HL-60 (cell line): Measurements from ENCODE around the gene TM9SF1.

Experiments
- DNase-seq, 2 experiments: peaks; one replicate each; pipeline ENCODE4 v3.0.0-alpha.2; 2010 to 2020; ENCODE audit warnings: low read depth in 1 of 2, low spot score in 1 of 2
- H3K27ac ChIP-seq: fragments of 250-450 bp; sonication (Bioruptor Pico); replicated peaks from 2 replicates; pipeline ENCODE4 v1.5.1; 2020; ENCODE audit warnings: mild to moderate bottlenecking, moderate library complexity
- H3K27me3 ChIP-seq: fragments of 250-450 bp; sonication (Bioruptor Pico); 2 replicates; pipeline ENCODE4 v1.5.1; 2021; ENCODE audit warnings: mild to moderate bottlenecking, moderate library complexity; ENCODE audit not compliant: insufficient read depth, poor library complexity, severe bottlenecking
- H3K4me3 ChIP-seq: replicated peaks from 2 replicates; pipeline ENCODE4 v1.5.1; 2011; ENCODE audit warnings: mild to moderate bottlenecking, control low read depth, low read length; ENCODE audit not compliant: insufficient read depth
- GABPA ChIP-seq: IDR thresholded peaks from 2 replicates; pipeline ENCODE4 v1.6.1; 2012; ENCODE audit warnings: low read depth
- POLR2AphosphoS5 ChIP-seq: IDR thresholded peaks from 2 replicates; pipeline ENCODE4 v1.6.1; 2012; ENCODE audit warnings: low read depth
- SPI1 ChIP-seq: IDR thresholded peaks from 2 replicates; pipeline ENCODE4 v1.6.1; 2012; ENCODE audit warnings: low read depth, mild to moderate bottlenecking, borderline replicate concordance
- TF ChIP-seq, protein P1 (sequence below): IDR thresholded peaks from 2 replicates; pipeline ENCODE4 v1.6.1; 2012; ENCODE audit warnings: low read depth; ENCODE audit not compliant: insufficient replicate concordance
- TF ChIP-seq, protein P2 (sequence below): IDR thresholded peaks from one replicate; pipeline ENCODE4 v1.5.1; 2011; ENCODE audit warnings: low read length, control low read depth, inconsistent platforms; ENCODE audit not compliant: insufficient read depth

Gene TM9SF1

DNA sequence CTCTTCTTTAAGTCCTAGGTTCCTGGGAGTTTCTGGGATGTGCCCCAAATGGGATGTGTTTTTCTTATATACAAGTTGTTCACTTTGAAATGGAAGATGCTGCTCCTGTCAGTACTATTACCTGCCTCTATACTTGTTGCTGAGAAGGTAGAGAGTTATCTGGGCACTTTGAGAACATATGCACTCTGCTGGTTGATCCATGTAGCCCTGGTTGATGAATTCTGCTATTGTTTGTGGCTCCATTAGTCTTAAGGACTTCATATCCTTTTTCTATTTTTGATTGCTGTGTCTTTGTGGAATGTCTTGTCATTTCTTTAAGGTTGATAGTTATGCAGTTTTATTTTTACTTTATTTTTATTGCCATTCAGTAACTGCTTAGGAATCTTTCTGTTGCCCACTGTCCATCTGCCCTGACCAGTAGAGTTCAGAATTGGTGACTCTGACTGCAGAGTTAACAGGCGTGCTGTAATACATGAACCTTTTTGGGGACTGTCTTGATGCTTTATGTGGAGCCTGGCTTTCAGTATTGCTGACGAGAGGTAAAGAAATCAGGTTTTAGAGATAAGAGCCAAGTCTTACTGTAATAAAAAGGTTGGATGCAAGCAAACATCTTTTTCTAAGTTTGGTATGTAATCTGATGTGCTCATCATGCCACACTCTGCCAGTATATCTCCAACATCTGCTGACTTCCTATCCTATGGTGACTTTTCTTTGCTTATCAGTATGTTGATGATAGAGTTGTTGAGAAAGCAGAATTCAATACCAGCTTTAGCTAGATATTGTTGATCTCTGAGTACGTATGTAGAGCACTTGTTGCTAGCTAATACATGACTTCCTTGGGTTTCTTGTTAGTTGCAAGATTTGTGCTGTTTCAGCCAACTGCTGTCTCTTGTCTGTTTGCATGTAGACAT lies 39.1 kb upstream of the TM9SF1 start:
- no peak overlapping the region for H3K4me3 ChIP-seq

DNA sequence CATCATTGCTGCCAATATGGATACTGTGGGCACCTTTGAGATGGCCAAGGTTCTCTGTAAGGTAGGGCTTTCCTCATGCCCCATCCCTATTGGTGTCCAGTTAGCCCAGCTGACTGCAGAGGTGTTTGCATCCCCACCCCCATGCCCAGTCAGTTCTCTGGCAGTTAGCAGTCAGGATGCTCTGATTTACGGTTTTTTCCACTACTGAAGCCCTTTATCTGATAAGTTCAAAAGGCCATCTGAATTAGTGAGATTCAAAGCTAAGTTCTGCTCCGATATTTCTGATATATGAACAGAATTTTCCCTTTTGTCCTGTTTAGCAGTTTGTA lies 38.3 kb upstream of the TM9SF1 start:
- no peaks in the 10 kb centered on the region for H3K27me3 ChIP-seq
- DNase-seq, result no peak
- H3K4me3 ChIP-seq, result peak overlapping the region; percentile 82
- TF ChIP-seq GABPA (no peak), POLR2AphosphoS5 (no peak), SPI1 (no peak)
- TF ChIP-seq, protein P1, sequence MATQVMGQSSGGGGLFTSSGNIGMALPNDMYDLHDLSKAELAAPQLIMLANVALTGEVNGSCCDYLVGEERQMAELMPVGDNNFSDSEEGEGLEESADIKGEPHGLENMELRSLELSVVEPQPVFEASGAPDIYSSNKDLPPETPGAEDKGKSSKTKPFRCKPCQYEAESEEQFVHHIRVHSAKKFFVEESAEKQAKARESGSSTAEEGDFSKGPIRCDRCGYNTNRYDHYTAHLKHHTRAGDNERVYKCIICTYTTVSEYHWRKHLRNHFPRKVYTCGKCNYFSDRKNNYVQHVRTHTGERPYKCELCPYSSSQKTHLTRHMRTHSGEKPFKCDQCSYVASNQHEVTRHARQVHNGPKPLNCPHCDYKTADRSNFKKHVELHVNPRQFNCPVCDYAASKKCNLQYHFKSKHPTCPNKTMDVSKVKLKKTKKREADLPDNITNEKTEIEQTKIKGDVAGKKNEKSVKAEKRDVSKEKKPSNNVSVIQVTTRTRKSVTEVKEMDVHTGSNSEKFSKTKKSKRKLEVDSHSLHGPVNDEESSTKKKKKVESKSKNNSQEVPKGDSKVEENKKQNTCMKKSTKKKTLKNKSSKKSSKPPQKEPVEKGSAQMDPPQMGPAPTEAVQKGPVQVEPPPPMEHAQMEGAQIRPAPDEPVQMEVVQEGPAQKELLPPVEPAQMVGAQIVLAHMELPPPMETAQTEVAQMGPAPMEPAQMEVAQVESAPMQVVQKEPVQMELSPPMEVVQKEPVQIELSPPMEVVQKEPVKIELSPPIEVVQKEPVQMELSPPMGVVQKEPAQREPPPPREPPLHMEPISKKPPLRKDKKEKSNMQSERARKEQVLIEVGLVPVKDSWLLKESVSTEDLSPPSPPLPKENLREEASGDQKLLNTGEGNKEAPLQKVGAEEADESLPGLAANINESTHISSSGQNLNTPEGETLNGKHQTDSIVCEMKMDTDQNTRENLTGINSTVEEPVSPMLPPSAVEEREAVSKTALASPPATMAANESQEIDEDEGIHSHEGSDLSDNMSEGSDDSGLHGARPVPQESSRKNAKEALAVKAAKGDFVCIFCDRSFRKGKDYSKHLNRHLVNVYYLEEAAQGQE, result no peak
- TF ChIP-seq, protein P2, sequence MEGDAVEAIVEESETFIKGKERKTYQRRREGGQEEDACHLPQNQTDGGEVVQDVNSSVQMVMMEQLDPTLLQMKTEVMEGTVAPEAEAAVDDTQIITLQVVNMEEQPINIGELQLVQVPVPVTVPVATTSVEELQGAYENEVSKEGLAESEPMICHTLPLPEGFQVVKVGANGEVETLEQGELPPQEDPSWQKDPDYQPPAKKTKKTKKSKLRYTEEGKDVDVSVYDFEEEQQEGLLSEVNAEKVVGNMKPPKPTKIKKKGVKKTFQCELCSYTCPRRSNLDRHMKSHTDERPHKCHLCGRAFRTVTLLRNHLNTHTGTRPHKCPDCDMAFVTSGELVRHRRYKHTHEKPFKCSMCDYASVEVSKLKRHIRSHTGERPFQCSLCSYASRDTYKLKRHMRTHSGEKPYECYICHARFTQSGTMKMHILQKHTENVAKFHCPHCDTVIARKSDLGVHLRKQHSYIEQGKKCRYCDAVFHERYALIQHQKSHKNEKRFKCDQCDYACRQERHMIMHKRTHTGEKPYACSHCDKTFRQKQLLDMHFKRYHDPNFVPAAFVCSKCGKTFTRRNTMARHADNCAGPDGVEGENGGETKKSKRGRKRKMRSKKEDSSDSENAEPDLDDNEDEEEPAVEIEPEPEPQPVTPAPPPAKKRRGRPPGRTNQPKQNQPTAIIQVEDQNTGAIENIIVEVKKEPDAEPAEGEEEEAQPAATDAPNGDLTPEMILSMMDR, result no peak
- peak overlapping the region; percentile 83 for H3K27ac ChIP-seq

More for the DNA sequence above, 39.1 kb upstream of the TM9SF1 start:
- DNase-seq, result no peak
- Histone ChIP-seq H3K27me3 (no peaks in the 10 kb centered on the region), H3K27ac (no peak overlapping the region)
- TF ChIP-seq GABPA (no peak), POLR2AphosphoS5 (no peak), SPI1 (no peak)
- TF ChIP-seq, protein P1, result no peak
- TF ChIP-seq, protein P2, result no peak

DNA sequence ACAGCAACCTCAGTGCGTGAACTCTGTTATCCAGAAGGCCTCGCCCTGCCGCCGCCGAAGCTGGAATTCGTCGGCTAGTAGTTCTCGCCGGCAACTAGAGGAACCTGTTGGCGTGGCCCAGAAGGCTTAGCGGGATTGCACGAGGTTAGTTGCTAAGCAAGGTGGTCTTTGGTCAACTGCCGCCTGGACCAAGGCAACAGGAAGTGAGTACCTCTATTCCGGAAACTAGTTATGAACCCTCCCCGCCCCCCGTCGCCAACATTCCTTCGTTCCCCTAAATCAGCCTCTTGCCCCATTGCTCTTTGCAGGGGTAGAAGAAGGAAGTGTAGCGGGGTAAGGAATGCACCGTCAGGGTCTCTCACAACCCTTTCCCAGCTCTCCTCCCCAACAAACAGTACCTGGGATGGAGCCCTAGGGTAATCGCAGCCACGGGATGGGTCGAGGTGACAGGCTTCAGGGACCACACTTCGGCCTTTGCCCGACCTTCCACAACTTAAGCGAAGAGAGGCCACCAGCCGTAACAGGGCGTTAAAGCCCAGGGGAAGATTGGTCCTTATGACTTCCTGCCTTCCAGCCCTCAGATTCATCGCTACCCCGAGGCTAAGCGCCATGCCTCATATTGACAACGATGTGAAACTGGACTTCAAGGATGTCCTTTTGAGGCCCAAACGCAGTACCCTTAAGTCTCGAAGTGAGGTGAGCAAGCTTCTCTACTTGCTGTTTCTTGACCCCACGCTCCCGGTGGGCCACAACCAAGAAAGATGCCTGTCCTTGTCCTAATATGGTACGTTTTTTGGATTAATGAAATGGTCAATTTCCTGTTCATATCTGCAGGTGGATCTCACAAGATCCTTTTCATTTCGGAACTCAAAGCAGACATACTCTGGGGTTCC lies 37.6 kb upstream of the TM9SF1 start, which contains the start of gene GMPR2:
Gene GMPR2 (plus strand): TSS at position 285 of the 893 bp plus-strand sequence. CDS start 325 bp downstream, at position 610.
- no peak for DNase-seq
- TF ChIP-seq GABPA (peak; percentile 81), POLR2AphosphoS5 (peak; percentile 84), SPI1 (peak; percentile 61; the same call in 1 of the 2 replicates)
- TF ChIP-seq, protein P1, result no peak
- TF ChIP-seq, protein P2, result no peak
- Histone ChIP-seq H3K27me3 (no peaks in the 10 kb centered on the region), H3K4me3 (peak within 1 kb of the TSS; percentile 82), H3K27ac (peak within 1 kb of the TSS; percentile 83)
